Forelimb muscle (tissue), 1 donor: ENCODE data around the gene MXD3. TPM values are rescaled to one million over a fixed set of nuclear protein-coding genes. Genes with fewer than 3 reads are reported as not detected.
"Not testable (repeated sequence)": the region's sequence is repeated elsewhere in the genome, so short reads cannot be mapped to it uniquely, and the experiment has no call there.

ENCODE experiments used
- DNase-seq: peaks from one replicate; pipeline ENCODE4 v3.0.0-alpha.2; 2013; ENCODE audit warnings: low read depth
- polyA plus RNA-seq: library from polyadenylated mRNA; unstranded; fragments of 120-200 nt; gene quantifications from one replicate; pipeline ENCODE4 v1.2.1, GENCODE V29; 2013; ENCODE audit not compliant: insufficient read length

The MXD3 gene
- polyA plus RNA-seq, 1 donor = 19.0 TPM

DNA sequence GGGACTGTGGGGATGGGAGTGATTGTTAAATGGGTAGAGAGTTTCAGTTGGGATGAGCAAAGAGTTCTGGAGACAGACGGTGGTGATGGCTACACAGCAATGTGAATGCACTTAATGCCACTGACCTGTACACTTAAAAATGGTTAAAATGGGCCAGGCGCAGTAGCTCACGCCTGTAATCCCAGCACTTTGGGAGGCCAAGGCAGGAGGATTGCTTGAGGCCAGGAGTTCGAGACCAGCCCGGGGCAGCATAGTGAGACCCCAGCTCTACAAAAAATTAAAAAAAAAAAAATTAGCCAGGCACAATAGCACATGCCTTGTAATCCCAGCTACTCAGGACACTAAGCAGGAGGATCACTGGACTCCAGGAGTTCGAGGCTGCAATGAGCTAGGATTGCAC, 32.1 kb upstream of the MXD3 start:
- no peak for DNase-seq

DNA sequence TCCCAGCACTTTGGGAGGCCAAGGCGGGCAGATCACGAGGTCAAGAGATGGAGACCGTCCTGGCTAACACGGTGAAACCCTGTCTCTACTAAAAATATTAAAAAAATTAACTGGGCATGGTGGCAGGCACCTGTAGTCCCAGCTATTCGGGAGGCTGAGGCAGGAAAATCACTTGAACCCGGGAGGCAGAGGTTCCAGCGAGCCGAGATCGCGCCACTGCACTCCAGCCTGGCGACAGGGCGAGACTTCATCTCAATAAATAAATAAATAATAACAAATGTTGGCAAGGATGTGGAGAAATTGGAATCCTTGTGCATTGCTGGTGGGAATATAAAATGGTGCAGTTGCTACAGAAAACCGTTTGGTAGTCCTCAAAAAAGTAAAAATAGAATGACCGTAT, 31.3 kb upstream of the MXD3 start:
- not testable (repeated sequence) for DNase-seq

DNA sequence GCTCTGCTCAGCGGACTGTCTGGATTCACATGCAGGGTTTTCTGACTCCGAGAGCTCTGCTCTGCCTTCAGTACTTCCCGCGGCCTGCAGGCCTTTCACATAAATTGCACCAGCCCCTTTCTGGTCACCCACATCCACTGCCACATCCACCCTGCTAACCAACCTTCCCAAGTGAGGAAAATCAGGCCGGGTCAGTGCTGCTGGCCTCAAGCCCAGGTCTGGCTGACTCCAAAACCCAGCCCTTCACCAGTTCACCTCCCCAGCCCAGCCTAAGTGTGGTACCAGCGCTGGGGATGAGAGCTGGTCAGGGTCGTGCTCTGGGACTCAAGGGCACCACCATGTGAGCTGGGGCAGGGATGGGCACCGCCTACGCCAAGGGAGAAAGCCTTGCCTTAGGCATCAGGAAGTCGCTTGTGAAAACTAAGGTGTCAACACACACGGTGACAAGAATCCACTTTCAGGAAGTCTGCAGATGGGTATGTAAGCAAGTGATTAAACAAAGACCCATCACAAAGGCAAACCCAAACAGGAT, 27.5 kb upstream of the MXD3 start:
- no peak for DNase-seq

DNA sequence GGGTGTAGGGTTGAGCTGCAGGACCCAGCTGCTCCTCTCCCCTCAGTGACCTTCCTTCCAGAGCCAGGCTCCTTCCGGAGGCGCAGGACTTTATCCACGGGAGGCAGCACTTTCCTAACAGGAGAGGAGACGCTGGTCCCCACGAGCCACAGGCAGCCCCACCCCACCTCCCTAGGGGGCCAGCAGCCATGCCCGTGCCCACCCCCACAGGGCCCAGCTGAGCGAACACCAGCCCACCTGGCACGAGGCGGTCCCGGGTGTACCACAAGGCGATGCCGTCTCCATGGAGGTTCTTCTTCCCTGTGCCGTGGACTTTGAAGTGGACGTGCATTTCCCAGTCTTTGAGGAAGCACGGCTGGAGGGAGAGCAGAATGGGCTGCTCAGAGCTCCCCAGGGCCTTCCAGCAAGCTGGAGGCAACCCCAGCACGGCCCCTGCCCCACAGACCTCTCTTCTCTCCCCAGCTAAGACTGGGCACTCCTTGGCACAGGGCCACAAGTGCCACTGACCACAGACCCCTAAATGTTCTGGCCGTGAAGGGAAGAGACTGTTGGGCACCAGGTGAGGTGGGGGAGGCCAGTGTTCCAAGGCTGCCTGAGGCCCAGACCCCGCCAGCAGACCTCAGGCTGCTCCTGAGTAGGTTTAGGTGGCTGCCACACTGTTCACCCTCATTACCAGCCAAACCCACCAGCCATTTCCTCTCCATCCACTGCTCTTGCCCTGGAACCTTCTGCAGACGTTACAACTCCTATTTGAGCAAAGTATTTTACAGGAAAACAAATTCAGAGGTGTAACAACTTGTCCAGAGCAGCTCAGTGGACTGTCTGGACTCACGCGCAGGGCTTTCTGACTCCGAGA, 26.8 kb upstream of the MXD3 start:
- DNase-seq = no peak

DNA sequence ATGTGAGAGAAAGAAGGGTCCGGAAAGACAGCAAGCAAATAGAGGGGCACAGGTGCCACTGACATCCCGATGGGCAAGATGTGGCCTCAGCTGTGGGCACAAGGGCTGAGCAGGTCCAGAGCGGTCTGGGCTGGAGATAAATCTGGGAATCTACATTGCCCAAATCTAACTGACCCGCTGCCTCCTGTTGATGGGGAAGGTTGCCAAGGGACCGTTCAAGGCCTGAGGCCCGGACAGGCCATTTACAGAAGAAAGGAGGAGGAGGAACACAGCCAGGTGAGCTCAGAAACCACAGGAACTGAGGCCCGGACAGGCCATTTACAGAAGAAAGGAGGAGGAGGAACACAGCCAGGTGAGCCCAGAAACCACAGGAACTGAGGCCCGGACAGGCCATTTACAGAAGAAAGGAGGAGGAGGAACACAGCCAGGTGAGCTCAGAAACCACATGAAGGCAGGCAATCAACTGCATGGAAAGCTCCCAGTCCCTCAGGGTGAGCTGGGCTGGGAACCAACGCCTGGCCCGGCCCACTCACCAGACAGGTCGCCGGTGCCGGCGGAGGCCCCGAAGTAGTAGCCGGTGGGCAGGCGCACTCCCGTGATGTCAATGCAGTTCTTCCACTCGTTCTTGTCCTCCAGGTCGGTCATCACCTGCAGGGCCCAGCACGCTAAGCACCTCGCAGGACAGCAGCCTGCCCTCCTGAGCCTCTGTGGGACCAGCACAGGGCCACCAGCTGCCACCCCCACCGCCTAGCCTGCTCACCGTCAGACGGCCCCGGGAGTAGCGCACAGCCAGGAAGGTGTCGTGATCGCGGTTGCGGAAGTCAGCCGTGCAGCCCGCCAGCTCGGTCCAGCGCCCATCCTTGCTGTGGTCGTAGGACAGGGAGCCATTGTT, 25.2 kb upstream of the MXD3 start:
- no peak for DNase-seq

DNA sequence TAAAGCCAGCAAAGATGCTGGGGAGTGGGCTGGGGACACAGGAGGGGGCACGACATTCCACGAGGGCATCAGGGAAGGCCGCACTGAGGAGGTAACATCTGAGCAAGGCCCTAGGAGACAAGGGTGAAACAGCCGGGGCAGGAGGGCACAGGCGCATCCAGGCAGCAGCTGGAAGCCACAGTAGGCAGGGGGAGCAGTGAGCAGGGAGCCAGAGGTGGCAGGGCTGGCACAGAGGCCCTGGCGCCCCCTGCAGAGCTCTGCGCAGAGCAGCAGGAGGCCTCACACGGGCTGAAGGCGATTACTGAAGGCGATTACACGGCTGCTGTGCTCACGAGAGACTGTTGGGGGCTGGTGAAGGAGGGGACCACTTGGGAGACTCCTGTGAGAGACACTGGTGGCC, 24.4 kb upstream of the MXD3 start:
- DNase-seq = no peak

DNA sequence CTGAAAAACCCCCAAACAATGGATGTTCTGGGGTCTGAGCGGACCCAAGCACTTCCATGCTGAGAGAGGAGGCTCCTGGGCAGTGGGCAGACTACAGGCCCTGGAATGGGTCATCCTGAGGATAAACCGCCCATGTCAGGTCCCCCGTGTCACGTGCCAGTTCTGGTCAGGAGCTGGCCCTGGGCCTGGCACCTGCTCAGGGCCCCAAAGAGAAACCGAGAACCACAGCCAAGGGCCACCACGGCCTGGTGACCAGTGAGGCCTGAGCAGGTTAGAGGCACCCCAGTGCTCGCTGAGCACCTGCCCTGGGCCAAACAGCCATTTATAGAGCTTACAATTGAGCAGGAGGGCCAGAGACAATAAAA, 24.0 kb upstream of the MXD3 start:
- DNase-seq = no peak

DNA sequence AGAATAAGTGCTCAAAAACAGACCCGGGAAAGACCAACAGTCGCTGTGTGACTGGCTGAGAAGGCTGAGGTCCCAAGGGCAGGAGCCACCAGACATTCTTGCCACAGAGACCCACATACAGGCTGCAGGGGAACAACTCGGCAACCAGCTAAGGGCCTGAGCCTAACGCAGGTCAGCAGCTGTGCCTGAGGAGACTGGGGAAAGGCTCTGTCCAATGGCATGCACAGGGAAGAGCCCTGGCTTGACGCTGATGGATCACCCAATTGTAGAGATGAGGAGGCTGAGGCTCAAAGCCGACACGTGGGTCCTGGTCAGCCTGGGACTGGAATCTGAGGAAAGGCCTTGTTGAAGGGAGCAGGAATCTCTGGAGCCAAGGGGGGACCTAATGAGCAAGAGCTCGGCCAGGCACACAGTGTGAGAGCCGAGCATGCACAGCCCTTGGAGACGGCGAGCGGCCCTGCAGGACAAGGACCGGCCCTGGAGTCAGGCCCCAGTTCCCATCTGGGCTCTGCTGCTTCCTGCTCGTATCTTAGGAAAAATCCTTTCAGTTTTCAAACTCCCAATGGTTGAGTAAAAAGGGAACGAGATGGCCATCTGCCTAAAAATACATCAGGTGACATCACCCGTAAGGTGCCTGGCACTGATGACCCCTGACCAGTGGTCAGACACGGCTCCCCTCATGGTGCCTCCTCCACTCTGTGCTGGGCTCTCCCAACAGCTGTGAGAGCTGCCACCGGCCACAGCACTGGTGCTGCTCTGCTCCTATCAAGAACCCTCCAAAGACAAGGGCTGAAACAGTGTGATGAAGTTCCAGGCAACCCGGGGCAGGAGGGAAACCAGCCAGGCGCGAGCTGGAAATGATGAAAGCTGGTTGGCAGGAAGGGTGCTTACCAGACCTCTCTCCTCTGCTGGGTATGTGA, 23.3 kb upstream of the MXD3 start:
- no peak for DNase-seq

DNA sequence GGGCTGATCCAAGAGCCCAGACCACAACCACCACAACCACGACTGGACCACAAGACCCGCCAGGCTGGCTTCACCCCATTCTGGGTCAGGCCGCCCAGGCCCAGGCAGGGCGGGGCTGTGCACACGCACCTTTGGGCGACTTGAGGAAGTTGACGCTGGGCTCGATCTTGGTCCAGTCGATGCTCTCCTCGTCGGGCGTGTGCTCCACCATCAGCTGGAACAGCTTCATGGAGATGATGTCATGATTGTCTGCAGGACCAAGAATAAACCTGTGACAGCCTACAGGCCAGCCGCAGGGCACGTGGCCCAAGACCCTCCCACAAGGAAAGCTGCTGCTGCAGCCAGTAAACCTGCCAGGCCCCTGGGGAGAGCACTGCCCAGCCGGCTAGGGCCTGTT, 22.5 kb upstream of the MXD3 start:
- no peak for DNase-seq

DNA sequence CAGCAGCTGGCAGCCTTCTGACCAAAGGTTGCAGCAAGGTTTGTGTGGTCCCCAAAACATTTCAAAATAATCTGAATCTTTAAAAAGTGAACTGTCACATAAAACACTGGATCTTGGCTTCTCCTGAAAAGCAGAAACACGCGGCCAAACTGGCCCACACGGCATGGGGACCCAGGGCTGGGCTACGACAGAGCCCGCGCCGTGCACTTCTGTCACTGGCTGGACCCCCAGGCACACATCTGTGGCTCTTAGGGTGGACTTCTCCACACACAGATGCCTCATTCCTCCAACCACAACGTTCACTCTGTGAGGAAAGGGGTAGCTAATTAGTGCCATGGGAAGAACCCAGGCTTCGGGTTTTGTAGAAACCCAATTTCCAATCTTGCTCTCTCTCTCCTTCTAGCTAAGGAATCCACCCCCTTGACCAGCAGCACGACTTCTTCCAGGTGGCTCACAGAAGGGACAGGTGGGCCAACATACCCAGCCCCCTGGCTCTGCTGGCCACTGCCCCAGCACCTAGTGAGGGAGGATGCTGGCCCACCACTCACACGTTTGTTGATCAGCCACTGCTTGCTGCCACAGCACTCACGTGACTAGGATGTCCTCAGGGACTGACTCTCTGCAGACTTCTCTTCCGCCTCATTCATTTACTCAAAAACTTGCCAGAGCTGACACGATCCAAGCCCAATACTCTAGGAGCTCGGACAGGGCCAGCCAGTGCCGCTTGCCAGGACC, 21.9 kb upstream of the MXD3 start:
- DNase-seq = no peak

DNA sequence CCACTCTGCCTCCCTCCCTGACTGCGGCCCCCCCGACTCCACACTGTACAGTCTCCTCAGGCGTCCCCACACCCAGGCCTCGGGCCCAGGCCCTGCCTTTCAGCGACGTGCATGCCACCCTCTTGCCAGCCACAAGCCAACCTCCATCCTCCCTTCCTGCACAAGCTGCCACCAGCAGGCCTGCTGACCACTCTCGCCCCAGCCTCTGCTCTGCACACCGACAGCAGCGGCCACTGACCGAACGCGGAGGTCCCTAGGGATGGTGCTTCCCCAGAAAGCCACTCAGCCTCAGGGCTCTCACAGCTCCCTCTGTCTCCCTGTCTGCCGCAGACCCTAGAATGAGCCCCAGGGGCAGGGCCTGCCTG, 21.2 kb upstream of the MXD3 start:
- DNase-seq = no peak

DNA sequence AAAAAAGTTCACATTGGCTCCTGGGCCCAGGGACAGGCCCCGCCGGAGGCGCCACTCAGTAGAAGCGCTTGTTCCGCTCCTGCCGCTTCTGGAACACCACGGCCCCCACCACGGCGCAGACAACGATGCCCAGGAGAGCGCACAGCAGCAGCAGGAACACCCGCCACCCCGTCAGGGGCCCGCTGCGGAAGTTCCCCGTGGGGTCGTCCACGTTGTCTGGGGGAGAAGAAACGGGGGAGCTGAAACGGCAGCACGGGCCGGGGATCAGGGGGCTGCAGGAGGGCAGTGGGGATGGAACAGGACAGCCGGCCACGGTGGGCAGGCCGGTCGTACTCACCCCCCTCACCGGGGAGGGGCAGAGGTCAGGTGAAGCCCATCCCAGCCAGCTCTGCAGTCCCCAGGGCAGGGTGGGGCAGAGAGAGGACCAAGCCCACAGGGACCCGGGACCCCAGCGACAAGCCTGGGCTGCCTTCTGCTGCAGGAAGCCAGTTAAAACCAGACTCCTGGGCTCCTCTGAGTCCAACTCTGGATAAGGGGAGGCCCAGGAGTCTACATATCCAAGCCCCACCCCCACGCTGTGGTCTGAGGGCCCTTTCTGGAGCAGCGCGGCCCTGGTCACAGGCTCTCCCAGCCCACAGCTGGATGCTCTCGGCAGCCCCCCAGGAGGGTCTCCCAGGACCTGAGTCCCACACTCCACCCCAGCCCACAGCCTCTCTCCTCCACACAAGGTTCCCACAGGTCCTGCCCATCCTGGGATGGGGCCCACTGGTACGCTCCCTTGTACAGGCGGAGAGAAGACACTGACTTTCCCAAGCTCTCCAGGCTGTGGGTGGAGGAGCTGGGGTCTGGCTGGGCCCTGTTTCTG, 20.6 kb upstream of the MXD3 start:
- no peak for DNase-seq

DNA sequence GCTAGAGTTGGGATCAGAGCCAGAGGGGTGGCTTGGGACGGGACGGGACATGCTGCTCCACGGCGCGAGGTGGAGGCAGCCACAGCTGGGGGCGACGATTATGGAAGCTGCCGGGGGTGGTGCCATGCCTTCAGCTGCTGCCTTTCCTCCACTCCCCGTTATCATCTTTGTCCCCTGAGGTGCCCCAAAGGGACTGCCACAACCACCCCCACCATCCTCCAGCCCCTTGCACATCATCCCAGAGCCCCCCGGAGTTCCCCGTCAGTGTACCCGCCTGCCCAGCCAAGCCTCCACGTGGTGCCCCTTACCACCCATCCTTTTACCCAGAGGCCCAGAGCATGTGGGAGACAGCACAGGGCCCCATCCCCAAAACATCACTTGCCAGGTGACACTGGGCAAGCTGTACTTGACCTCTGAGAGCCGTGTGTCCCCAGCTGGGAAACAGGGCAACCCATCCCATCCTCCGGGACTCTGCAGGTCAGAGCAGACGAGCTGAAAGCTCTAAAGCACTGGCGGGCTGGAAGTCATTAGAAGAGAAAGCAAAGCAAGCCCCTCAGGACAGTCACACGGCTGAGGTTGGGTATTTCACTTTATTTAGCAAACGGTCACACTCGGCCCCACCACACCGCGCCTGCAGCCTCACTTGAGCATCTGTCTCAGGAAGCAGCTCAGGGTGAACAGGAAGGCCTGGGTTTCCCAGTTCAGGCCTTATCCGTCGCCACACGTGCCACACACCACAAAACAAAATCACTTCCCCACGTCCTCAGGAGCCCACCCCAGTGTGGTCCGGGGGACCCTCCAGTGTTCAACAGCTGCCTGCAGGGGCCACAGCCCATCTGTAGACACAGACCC, 19.5 kb upstream of the MXD3 start:
- DNase-seq = no peak

DNA sequence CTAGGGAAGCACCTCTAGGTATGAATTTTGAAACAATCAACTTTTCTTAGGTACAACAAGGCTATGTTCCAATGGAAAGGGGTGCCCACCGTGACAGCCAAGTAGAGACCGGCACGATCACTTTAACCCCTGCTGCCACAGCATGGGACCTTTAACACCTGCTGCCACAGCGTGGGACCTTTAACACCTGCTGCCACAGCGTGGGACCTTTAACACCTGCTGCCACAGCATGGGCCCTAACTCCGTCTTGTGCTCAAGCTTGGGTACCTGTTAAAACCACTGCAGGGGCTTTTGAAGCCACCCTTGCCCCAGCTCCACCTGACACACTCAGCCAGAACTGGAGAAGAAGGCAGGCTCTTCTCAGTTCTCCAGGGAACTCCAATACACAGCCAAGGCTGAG, 18.2 kb upstream of the MXD3 start:
- DNase-seq = no peak

DNA sequence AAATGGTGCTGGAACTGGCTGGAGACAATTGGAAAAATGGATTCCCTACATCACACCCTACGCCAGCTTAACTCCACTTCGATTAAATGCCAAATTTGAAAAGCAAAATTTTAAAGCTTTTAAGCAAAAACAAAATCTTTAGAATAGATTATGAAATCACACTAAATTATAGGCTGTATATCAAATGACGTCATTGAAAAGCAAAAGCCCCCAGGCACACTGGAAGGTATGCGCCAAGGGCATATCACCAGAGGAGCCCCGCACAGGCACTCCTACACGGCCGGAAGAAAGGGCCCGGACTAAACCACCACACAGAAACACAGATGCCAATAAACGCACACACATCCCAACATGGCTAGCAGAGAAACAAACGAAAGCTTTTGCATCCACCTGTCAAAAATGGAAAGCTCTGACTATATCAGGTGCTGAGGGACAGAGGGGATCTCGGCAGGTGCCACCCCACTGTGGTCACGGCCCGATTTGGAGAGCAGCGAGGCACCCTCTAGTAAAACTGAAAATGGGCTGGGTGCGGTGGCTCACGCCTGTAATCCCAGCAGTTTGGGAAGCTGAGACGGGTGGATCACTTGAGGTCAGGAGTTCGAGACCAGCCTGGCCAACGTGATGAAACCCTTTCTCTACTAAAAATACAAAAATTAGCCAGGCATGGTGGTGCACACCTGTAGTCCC, 17.0 kb upstream of the MXD3 start:
- no peak for DNase-seq

DNA sequence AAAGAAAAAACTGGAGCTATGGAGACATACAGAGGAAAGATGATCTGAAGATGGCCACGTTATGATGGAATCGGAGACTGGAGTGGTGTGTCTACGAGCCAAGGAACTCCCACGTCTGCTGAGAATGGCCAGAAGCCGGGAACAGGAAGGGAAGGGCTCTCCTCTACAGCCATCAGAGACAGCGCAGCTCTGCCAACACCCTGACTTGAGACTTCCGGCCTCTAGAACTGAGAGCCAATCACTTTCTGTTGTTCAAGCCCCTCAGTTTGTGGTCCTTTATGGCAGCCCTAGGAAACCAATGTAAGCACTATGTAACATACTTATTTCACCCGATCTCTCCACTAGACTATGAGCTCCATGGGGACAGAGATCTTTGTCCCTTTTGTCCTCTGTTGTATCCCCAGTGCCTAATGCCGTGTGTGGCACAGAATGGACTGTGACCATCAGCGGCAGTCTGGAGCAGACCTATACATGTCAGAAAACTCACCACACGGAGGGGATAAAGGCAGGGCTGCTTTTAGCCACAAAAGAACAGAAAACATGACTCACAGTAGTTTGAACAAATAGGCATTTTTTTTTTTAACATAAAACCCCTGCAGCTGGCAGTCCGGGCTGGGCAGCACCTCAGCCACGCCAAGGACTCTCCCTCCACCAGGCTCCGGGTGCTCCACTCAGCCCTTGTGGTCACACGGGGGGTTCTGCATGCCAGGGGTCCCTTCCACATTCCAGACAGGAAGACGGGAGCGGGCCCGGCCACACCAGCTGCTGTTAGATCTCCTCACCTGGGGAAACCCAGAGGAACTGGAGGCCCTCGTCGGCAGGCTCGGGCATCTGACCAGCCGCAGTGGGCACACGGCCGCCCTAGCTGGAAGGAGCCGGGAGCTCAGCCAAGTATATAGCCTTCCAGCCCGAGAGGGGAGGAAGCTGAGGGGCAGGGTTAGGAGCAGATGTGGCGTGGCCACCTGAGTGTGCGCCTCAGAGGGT, 16.1 kb upstream of the MXD3 start:
- no peak for DNase-seq

DNA sequence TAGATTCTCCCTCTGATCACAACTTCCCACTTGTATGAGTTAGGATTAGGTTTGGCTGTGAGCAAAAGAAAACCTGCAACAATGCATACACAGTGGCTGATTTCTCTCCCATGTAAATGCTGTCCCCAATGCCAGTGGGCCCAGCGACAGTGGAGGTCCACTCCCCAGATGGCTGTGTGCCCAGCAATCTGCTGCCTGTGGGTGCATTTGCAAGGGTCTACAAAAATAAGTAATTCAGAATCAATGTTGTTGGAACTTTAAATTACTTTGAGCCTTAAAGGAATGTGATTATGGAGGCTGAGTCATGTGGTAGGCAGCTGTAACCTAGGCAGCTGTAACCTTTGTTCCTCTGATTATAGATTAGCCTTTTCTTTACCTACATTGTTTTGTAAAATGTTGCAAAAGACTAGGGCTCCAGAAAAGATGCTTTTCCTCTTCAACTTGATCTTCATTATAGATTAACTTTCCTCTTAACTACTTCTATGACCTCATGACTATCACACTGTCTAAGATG, 14.2 kb upstream of the MXD3 start:
- no peak for DNase-seq
